ENCODE data around the gene FLNB.

Gene FLNB

DNA sequence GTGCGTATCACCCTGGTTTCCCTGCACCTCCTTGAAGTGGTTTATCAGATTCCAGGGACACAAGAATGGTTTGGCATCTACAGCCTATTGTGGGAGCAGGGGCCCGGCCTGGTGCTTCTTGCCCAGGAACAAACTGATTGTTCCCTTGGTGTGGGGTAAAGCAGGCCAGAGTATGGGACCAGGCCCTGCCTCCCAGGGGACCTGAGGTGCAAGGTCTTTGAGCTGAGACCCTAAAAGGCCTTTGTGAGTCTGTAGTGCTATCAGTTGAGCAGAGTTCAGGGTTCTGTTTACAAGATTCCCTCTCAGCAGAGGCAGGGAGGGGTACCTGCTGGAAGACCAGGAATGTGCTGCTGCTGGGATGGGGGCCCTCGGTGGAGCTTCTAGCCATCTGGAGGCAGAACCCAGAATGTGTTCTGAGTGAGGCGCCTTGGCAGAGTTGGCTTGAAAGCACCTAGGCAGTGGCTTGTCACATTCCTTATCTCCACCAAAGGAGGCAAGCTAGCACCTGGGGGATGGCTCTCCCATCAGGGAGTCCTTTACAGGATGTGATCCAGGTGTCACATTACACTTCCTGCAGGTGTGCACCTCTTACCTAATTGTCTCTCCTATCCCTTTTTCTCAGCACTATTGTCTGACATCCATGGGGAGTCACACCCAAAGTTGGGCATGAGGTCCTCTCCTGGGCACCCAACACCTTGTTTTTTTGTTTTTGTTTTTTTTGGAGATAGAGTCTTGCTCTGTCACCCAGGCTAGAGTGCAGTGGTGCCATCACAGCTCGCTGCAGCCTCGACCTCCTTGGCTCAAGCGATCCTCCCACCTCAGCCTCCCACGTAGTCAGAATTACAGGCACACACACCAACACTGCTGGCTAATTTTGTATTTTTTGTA, 13.1 kb downstream of the FLNB start:
- TF ChIP-seq, protein P1, sequence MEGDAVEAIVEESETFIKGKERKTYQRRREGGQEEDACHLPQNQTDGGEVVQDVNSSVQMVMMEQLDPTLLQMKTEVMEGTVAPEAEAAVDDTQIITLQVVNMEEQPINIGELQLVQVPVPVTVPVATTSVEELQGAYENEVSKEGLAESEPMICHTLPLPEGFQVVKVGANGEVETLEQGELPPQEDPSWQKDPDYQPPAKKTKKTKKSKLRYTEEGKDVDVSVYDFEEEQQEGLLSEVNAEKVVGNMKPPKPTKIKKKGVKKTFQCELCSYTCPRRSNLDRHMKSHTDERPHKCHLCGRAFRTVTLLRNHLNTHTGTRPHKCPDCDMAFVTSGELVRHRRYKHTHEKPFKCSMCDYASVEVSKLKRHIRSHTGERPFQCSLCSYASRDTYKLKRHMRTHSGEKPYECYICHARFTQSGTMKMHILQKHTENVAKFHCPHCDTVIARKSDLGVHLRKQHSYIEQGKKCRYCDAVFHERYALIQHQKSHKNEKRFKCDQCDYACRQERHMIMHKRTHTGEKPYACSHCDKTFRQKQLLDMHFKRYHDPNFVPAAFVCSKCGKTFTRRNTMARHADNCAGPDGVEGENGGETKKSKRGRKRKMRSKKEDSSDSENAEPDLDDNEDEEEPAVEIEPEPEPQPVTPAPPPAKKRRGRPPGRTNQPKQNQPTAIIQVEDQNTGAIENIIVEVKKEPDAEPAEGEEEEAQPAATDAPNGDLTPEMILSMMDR (IDR thresholded peaks at IDR 0.05; ENCODE audit: poor library complexity, severe bottlenecking), result no peak
- Histone ChIP-seq H3K9me3 (ENCODE audit: severe bottlenecking) (no peaks in the 10 kb centered on the region), H3K36me3 (ENCODE audit: low read depth) (peaks cover 84% of the 10 kb centered on the region), H3K4me1 (ENCODE audit: insufficient read depth, poor library complexity, severe bottlenecking) (peaks cover 82% of the 10 kb centered on the region), H3K4me3 (ENCODE audit: severe bottlenecking) (no peak overlapping the region), H3K27me3 (ENCODE audit: insufficient read depth, poor library complexity, severe bottlenecking) (no peaks in the 10 kb centered on the region), H3K27ac (ENCODE audit: poor library complexity, severe bottlenecking) (peak overlapping the region; percentile 96)
- no peak for DNase-seq (ENCODE audit: low spot score)
- peak; percentile 62 for ATAC-seq (ENCODE audit: low read depth)

DNA sequence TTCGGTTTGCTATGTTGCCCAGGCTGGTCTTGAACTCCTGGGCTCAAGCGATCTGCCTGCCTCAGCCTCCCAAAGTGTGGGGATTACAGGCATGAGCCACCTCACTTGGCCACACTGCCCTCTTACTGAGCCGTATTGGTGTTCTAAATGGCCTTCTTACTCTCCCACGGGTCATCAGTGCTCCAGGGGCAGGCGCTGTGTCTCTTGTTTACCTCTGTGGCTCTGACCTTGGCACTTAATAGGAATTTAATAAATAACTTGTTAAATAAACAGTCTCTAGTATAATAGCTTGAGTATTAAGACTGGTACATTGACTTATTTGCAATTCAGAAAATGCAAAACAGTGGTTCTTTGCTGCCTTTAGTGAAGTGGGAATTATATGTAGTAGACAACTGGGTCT, 13.7 kb downstream of the FLNB start:
- Histone ChIP-seq H3K27ac (ENCODE audit: poor library complexity, severe bottlenecking) (peak overlapping the region; percentile 96), H3K27me3 (ENCODE audit: insufficient read depth, poor library complexity, severe bottlenecking) (no peaks in the 10 kb centered on the region), H3K4me1 (ENCODE audit: insufficient read depth, poor library complexity, severe bottlenecking) (peaks cover 85% of the 10 kb centered on the region), H3K4me3 (ENCODE audit: severe bottlenecking) (no peak overlapping the region), H3K9me3 (ENCODE audit: severe bottlenecking) (no peaks in the 10 kb centered on the region), H3K36me3 (ENCODE audit: low read depth) (peaks cover 84% of the 10 kb centered on the region)
- TF ChIP-seq, protein P1 (IDR thresholded peaks at IDR 0.05; ENCODE audit: poor library complexity, severe bottlenecking), result no peak
- DNase-seq (ENCODE audit: low spot score), result no peak
- no peak for ATAC-seq (ENCODE audit: low read depth)

DNA sequence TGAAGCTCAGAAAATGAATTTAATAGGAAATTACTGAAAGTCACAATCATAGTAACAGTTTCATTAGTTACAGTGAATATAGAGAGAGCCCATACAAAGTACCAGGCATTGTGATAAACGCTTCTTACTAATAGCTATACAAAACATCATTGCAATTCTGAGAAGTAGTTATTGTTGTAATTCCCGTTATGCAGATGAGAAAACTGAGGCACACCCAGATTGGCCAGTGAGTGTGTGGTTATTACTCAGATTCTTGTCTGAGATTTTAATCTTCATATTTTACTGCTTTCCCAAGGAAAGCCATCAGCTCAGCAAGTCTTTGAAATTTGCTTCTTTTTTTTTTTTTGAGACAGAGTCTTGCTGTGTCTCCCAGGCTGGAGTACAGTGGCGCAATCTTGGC, 14.3 kb downstream of the FLNB start:
- no peak for DNase-seq (ENCODE audit: low spot score)
- TF ChIP-seq, protein P1 (IDR thresholded peaks at IDR 0.05; ENCODE audit: poor library complexity, severe bottlenecking), result no peak
- H3K4me3 ChIP-seq (ENCODE audit: severe bottlenecking), result no peak overlapping the region
- peak overlapping the region; percentile 96 for H3K27ac ChIP-seq (ENCODE audit: poor library complexity, severe bottlenecking)
- no peaks in the 10 kb centered on the region for H3K9me3 ChIP-seq (ENCODE audit: severe bottlenecking)
- peaks cover 84% of the 10 kb centered on the region for H3K36me3 ChIP-seq (ENCODE audit: low read depth)
- ATAC-seq (ENCODE audit: low read depth), result no peak
- peaks cover 91% of the 10 kb centered on the region for H3K4me1 ChIP-seq (ENCODE audit: insufficient read depth, poor library complexity, severe bottlenecking)
- no peaks in the 10 kb centered on the region for H3K27me3 ChIP-seq (ENCODE audit: insufficient read depth, poor library complexity, severe bottlenecking)

DNA sequence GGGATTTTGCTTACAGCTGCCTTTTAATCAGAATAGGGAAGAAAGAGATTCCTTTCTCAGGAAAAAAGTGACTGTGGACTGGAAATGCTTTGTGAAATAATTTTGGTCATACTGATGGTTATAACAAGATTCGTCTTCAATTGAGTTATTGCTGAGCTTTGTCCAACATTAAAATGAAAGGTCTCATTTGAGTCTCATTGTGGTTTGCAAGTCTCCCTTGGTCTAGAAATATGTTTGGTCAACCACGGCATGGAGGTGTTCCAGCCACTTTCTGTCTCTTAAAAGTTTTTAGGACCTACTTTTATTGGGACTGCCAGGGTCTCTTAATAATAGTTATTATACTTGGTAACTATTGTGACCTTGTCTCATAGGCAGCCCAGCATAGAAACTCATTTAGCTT, 15.3 kb downstream of the FLNB start:
- Histone ChIP-seq H3K9me3 (ENCODE audit: severe bottlenecking) (no peaks in the 10 kb centered on the region), H3K27me3 (ENCODE audit: insufficient read depth, poor library complexity, severe bottlenecking) (no peaks in the 10 kb centered on the region), H3K36me3 (ENCODE audit: low read depth) (peaks cover 84% of the 10 kb centered on the region), H3K4me3 (ENCODE audit: severe bottlenecking) (no peak overlapping the region), H3K27ac (ENCODE audit: poor library complexity, severe bottlenecking) (peak overlapping the region; percentile 96), H3K4me1 (ENCODE audit: insufficient read depth, poor library complexity, severe bottlenecking) (peaks cover 94% of the 10 kb centered on the region)
- TF ChIP-seq, protein P1 (IDR thresholded peaks at IDR 0.05; ENCODE audit: poor library complexity, severe bottlenecking), result no peak
- no peak for DNase-seq (ENCODE audit: low spot score)
- ATAC-seq (ENCODE audit: low read depth), result no peak

DNA sequence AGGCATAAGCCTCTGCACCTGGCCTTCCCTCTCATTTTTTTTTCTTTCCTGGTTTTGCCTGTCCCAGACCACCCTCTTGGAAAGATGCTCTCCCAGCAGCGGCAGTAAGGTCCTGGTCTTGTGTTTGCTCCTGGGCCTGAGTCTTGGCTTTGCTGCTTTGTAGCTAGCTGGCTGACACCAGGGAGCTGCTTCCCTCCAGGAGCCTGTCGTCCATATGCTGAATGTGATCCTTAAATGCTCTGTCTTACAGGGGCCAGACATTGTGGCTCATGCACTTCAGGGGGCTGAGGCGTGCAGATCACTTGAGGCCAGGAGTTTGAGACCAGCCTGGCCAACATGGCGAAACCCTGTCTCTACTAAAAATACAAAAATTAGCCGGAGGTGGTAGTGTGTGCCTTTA, 17.2 kb downstream of the FLNB start:
- peaks cover 80% of the 10 kb centered on the region for H3K36me3 ChIP-seq (ENCODE audit: low read depth)
- H3K4me3 ChIP-seq (ENCODE audit: severe bottlenecking), result no peak overlapping the region
- H3K27ac ChIP-seq (ENCODE audit: poor library complexity, severe bottlenecking), result peak overlapping the region; percentile 96
- TF ChIP-seq, protein P1 (IDR thresholded peaks at IDR 0.05; ENCODE audit: poor library complexity, severe bottlenecking), result no peak
- ATAC-seq (ENCODE audit: low read depth), result no peak
- no peaks in the 10 kb centered on the region for H3K27me3 ChIP-seq (ENCODE audit: insufficient read depth, poor library complexity, severe bottlenecking)
- no peaks in the 10 kb centered on the region for H3K9me3 ChIP-seq (ENCODE audit: severe bottlenecking)
- no peak for DNase-seq (ENCODE audit: low spot score)
- peaks cover 92% of the 10 kb centered on the region for H3K4me1 ChIP-seq (ENCODE audit: insufficient read depth, poor library complexity, severe bottlenecking)
